Measurements from ENCODE around the gene KRT86. TPM values are rescaled to one million over a fixed set of nuclear protein-coding genes. Genes with fewer than 3 reads are reported as not detected.

The KRT86 gene
- total and polyA plus RNA-seq, 2 of the 13 experiments (the other 11 are each of a cell fraction or from before 2014, with no cell fraction given): not detected

GRCh38 chr12:52350786-52351185 lies 76.3 kb downstream of the KRT86 start:
- no peak overlapping the region for H3K9ac ChIP-seq (ENCODE audit: insufficient read depth, low read depth, low read length)
- no peak for DNase-seq (ENCODE audit: low spot score)
- in situ Hi-C loops (cut with HindIII; ENCODE audit: extremely low pct_ligation_motif_present, low pct_unique_long_range_greater_than_20kb) (no loop called here), intact Hi-C loops (cut with micrococcal nuclease; ENCODE audit: unreplicated experiment) (loop anchor here (5.0 kb wide), 1 partner anchor 408 kb away; no protein-coding TSS in a partner anchor)
- H3K4me2 ChIP-seq (ENCODE audit: low read depth, low read length): no peak overlapping the region
- BruUV-seq (replicated peaks): no TSS peak
- ChIA-PET CTCF (ENCODE audit: low intra/inter-chr PET ratio, low total read pairs) (no interaction called here), POLR2A (no interaction called here)
- H2AFZ ChIP-seq (ENCODE audit: low read length): no peak overlapping the region
- 26% methylated on average over 4 of the region's 5 CpGs for WGBS (ENCODE audit: low lambda C conversion rate)
- no peaks in the 10 kb centered on the region for H3K9me3 ChIP-seq (ENCODE audit: low read length)
- no peaks in the 10 kb centered on the region for H4K20me1 ChIP-seq (ENCODE audit: insufficient read depth, low read length)
- H3K36me3 ChIP-seq (replicated peaks in 1 of 2; ENCODE audit: control insufficient read depth in 1 of 2, insufficient read depth in 2 of 2, low read length in 2 of 2): no peaks in the 10 kb centered on the region
- peaks cover 10% of the 10 kb centered on the region for H3K4me1 ChIP-seq (ENCODE audit: insufficient read depth, low read length)
- H3K4me3 ChIP-seq (replicated peaks in 1 of 3; ENCODE audit: insufficient read depth in 1 of 3, low read depth in 2 of 3, low read length in 3 of 3): no peak overlapping the region
- H3K79me2 ChIP-seq (ENCODE audit: insufficient read depth, low read length): no peaks in the 10 kb centered on the region
- TF ChIP-seq U2AF1 (optimal IDR thresholded peaks at IDR 0.05; ENCODE audit: low read depth, low read length): no peak
- TF ChIP-seq MED8 (CRISPR knock-in tag; IDR thresholded peaks at IDR 0.05; ENCODE audit: insufficient replicate concordance): no peak
- TF ChIP-seq MLLT10 (CRISPR knock-in tag; IDR thresholded peaks at IDR 0.05): no peak
- no peak for TF ChIP-seq SMAD1 (CRISPR knock-in tag; IDR thresholded peaks at IDR 0.05; ENCODE audit: borderline replicate concordance, low read depth)
- no peak for TF ChIP-seq ZNF292 (CRISPR knock-in tag; IDR thresholded peaks at IDR 0.05; ENCODE audit: borderline replicate concordance, low read depth)
- no peak for TF ChIP-seq ZNF790 (CRISPR knock-in tag; IDR thresholded peaks at IDR 0.05; ENCODE audit: borderline replicate concordance)
- no peak for TF ChIP-seq PRDM10 (CRISPR knock-in tag; IDR thresholded peaks at IDR 0.05; ENCODE audit: low read depth)
- TF ChIP-seq ZNF768 (CRISPR knock-in tag; IDR thresholded peaks at IDR 0.05): no peak
- TF ChIP-seq YEATS2 (CRISPR knock-in tag; IDR thresholded peaks at IDR 0.05; ENCODE audit: borderline replicate concordance): no peak
- TF ChIP-seq HIVEP1 (CRISPR knock-in tag; IDR thresholded peaks at IDR 0.05): no peak
- TF ChIP-seq ZNF414 (CRISPR knock-in tag; IDR thresholded peaks at IDR 0.05): no peak
- no peak for FAIRE-seq
- ATAC-seq: no peak
- peaks cover 0 to 33% of the 10 kb centered on the region in 2 experiments; a peak in 4 of 5 replicates for H3K27me3 ChIP-seq (ENCODE audit: control insufficient read depth in 1 of 2, insufficient read depth in 2 of 2, low read length in 2 of 2)
- no peak overlapping the region for H3K27ac ChIP-seq (ENCODE audit: extremely low read length, insufficient read depth, low read length)

All from HepG2 (cell line).